HG02840 (cell line): ENCODE data around the gene MASP1.
"Not testable (repeated sequence)": the region's sequence is repeated elsewhere in the genome, so short reads cannot be mapped to it uniquely, and the experiment has no call there.

Experiments used
- ATAC-seq: cut with Tn5 transposase; IDR thresholded peaks from one replicate; pipeline ENCODE4 v1.9.1; 2021; ENCODE audit warnings: mild to moderate bottlenecking, moderate library complexity, moderate number of reproducible peaks; ENCODE audit not compliant: unreplicated experiment, low FRiP score

MASP1 gene

GRCh38 chr3:187267306-187267705, 24.2 kb downstream of the MASP1 start:
- no peak for ATAC-seq

- no peak for ATAC-seq
Observed at GRCh38 chr3:187266691-187267090, 24.8 kb downstream of the MASP1 start.

DNA sequence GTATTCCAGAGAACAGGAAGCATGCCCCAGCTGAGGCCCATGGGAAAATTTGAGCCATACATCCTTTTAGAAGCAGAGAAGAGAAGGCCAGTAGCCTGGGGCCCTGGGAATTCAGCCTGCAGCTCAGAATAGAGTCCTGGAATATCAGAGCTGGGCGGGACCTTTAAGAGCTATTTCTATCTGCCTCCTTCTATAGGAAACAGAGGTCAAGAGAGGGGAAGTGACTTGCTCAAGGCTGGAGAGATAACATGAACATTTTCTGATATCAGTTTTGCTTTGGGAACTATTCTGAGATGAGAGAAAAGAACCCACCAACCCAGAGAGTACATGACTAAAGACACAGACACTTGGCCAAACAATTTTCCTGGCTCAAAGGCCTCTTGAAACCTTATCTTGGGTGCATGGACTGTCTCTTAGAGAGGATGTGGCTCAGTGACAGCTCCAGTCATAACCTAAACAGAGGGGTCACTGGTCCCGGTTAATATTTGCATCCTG, 26.0 kb downstream of the MASP1 start:
- ATAC-seq: no peak

DNA sequence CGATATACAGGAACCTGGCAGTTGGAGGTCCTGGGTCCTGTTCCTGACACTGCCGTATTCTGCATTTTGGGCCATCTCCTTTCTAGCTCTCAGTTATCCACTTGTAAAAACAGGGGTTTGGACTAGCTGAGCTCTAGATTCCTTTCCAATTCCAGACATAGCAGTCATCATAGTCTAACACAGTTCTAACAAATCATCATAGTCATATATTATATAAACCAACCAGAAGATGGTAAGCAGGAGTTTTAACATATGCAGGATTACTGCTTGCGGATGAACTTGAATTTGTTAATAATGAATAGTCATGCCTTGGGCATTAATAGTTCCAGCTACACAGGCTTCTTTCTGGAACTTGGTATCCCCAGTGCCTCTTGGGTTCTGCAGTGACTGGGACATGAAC, 26.6 kb downstream of the MASP1 start:
- no peak for ATAC-seq

DNA sequence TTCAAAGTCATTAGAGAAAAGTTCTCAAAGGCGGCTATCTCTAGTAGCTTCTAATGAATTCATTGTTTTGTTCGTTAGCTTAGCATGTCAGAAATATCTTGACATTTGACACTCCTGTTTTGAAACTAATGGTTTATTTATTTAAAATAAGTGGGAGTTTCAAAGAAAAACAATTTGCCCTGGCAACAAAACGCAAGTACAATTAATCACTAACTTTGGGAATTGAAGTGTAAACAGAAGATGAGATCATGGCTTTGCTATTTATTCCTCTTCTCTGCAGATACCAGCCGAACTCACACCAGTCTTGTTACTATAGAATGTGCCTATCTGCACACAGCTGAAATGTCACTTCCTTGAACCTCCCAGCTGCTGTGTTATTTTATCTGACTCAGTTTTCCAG, 27.5 kb downstream of the MASP1 start:
- no peak for ATAC-seq

- ATAC-seq: no peak
Observed at GRCh38 chr3:187263270-187263669, 28.3 kb downstream of the MASP1 start.

DNA sequence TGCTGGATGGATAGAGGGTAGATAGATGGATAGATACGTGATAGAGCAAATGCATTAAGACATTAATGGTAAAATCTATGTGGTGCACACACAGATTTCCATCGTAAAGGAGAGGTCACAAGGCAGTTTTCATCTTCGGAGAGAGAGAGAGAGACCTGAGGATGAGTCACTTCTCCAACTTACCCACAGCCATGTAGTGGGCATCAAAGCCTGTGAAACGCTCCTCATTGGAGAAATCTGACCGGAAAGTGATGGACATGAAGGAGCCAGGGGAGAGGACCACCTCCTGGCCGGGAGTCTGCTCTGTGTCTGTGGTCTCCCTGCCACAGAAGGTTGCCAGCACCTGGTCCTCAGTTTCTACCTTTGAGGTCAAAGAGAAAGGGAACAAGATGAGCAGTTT, 29.2 kb downstream of the MASP1 start:
- ATAC-seq: no peak

GRCh38 chr3:187261541-187261969, 30.0 kb downstream of the MASP1 start:
- ATAC-seq: no peak

DNA sequence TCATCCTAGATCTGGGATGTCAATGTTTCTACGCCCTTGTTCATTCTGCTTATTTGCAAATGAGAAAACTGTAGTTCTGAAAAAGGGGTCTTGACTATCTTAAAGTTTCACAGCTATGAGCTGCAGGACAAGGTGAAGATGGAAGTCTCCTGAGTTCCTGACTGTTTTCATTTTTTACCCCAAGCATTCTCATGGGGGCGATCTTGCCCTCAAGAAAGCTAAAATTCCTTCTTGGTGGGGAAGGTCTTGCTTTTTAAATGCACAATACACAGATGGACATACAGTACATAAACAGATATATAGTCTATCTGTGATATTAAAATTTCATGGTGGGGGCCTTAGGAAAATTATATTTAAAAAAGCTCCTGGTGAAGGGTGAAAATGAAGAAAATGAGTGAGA, 32.4 kb downstream of the MASP1 start:
- ATAC-seq: no peak

GRCh38 chr3:187257992-187258692, 33.4 kb downstream of the MASP1 start:
- no peak for ATAC-seq

- no peak for ATAC-seq
Observed at GRCh38 chr3:187257471-187257870, 34.1 kb downstream of the MASP1 start.

DNA sequence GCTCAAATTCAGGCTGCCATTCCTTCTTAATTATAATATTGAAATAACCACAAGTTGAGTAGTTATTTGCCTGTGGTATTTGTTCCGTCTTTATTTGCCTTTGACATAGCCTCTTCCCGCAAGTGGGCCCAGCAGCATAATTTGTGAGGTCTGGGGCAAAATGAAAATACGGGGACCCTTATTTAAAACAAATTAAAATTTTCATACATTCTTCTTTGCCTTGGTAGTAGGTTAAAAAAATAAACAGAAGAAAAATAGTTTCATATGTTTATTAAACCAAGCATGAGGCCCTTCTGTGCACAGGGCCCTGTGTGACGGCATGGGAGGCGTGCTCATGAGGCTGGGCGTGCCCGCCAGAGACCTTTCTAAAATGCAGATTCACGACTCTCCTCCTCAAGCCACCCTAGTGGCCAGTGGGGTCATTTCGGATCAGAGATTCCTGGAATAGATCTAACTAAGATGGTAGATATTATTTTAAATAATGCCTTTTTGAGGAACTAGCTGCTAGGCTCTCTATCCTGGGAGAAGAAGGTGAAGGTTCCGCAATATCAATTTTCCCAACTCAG, 35.4 kb downstream of the MASP1 start:
- ATAC-seq: no peak

- ATAC-seq: no peak
Observed at GRCh38 chr3:187255314-187255713, 36.2 kb downstream of the MASP1 start.

DNA sequence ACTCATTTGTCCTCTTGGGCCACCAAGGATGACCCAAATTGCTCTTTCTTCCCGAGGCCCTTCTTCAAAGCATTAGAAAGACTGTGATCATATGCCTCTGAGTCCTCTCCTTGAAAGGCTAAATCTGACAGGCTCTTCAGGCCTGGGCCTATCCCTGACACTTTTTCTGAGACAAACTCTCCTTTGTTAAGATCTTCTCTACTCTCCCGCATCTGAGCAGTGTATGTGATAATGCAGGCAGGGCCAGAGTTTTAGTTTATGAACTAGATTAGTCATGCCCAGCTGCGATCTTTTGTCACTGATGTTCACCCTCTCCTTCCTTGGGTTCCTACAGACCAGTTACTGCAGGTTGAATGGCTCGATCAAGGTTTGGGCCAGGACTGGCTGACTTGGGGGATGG, 39.2 kb downstream of the MASP1 start:
- no peak for ATAC-seq

DNA sequence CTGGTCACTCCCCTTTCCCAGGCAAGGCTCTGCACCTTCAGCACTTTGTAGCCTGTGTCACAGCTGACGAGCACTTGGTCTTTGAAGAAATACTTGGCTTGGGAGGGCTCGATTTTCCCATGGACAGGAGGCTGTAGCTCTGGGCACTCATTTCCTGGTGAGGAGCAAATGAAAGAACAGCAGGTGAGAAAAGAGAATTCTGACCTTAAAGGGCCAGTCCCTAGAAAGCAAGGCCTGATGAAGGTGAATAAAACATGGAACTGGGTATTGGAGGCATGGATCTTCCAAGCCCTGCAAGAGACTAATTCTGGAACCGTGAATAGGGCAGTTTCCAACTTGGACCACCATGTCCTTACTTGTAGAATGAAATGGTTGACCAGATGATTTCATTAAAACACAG, 39.9 kb downstream of the MASP1 start:
- no peak for ATAC-seq

DNA sequence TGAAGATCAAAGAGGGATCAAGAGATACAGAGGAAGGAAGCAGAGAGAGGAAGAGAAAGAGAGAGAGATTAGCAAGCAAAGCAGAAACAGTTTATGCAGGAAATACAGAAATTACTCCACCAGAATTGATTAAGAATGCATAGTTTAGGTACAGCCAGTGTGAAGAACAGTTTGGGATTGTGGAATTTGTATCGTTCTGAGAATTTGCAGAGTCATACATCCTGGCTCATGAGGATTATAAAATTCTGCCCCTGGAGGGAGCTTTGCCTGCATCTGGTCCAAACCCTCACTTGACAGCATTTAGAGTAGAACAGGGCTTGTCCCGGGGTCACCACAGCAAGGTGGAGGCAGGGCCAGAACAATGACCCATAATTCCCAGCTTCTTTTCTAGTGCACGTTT, 44.1 kb downstream of the MASP1 start:
- ATAC-seq: no peak

- ATAC-seq: no peak
Observed at GRCh38 chr3:187243933-187244524, 47.5 kb downstream of the MASP1 start.

- no peak for ATAC-seq
Observed at GRCh38 chr3:187242900-187243299, 48.6 kb downstream of the MASP1 start.

GRCh38 chr3:187242435-187242834, 49.1 kb downstream of the MASP1 start:
- ATAC-seq: no peak

DNA sequence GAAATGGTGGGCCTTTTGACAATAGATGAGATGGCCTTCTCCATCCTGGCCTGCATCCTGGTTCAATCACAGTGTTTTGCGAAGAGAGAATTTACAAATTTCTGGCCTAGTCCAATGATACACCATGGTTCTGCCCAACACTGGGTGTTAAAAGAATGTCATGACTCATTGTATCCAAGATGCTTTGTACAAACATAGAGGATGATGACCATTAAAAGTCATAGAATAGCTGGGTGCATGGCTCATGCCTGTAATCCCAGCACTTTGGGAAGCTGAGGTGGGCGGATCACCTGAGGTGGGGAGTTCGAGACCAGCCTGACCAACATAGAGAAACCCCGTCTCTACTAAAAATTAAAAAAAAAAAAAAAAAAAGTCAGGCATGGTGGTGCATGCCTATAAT, 52.7 kb downstream of the MASP1 start:
- not testable (repeated sequence) for ATAC-seq

DNA sequence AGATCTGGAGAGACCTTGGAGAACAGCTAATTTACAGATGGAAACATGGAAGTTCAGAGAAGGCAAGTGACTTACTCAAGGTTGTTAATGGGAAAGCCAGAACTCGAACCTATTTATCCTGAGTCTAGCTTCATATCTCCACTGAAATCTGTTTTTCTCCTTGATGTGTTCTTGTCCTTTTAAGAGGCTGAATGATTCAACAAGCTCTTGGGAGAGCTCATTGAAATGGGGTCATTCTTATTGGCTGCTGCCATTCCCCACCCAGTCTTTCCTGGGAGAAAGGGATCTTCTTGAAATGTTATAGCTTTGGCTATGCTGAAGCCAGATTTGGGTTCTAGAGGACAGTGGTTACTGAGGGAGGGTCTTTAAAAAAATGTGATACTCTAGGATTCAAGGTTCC, 53.3 kb downstream of the MASP1 start:
- ATAC-seq: no peak

- ATAC-seq: no peak
Observed at GRCh38 chr3:187237741-187238140, 53.8 kb downstream of the MASP1 start.
